Stomach (tissue), 4 donors: ENCODE measurements around the gene ILF3.

Experiments
- CTCF ChIP-seq, 7 experiments: fragments of 450-650 bp in 4 of 7; fragments of 200-600 bp in 3 of 7; sonication (generic) in 3 of 7; IDR thresholded peaks; one replicate each; pipeline ENCODE4 v1.5.1; 2016 to 2019; ENCODE audit warnings: antibody characterized with exemption in 7 of 7, control low read depth in 2 of 7, mild to moderate bottlenecking in 1 of 7
- POLR2AphosphoS5 ChIP-seq, 3 donors: sonication (generic); formaldehyde crosslinking; IDR thresholded peaks; one replicate each; pipeline ENCODE4 v1.6.1; 2016; ENCODE audit warnings: antibody characterized with exemption in 3 of 3

GRCh38 chr19:10718205-10719196, 64.4 kb downstream of the ILF3 start:
- TF ChIP-seq POLR2AphosphoS5 (IDR thresholded peaks at IDR 0.05), result no peak
- TF ChIP-seq CTCF (IDR thresholded peaks at IDR 0.05), result no peak
